ENCODE results near the gene LGALS14.

DNA sequence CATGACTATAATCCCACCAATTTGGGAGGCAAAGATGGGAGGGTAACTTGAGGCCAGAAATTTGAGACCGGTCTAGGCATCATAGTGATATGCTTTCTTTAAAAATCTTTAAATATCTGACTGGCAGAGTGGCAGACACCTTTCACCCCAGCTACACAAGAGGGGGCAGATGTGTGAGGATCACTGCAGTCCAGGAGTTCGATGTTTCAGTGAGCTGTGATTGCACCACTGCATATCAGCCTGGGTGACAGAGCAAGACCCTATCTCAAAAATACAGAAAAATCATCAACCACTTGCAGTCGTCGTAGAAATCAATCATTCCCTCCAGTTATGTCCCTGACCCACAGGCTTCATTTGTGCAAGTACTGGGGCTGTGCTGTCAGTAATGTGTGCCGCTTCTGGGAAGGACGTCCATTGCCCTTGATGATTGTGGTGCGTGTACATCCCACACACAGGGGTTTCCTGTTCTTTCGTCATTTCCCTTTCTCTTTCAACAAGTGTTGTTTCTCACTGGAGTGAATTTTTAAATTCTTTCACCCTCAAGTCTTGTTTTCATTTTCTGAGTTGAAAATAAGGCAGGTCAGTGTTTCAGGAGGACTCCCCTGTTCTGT, 1.4 kb downstream of the LGALS14 start:
- TF ChIP-seq POLR2AphosphoS5 (IDR thresholded peaks at IDR 0.05; ENCODE audit: borderline replicate concordance, low read depth, low read length) (no peak), EZH2 (IDR thresholded peaks at IDR 0.05) (no peak), FOXP2 (optimal IDR thresholded peaks at IDR 0.05; ENCODE audit: control extremely low read depth, extremely low read length, insufficient read depth) (no peak)
